Stimulated activated CD8-positive, alpha-beta memory T cell treated with anti-CD3 and anti-CD28 coated beads, Interleukin-4, amount 100 ng/mL, for 4 hours (primary cell): ENCODE measurements around the gene AGRN.
"Not testable (repeated sequence)": the region's sequence is repeated elsewhere in the genome, so short reads cannot be mapped to it uniquely, and the experiment has no call there.

Experiments
- DNase-seq, 2 donors: peaks; one replicate each; pipeline ENCODE4 v3.0.0-alpha.2; 2020; ENCODE audit warnings: low read depth in 2 of 2, low spot score in 1 of 2

AGRN gene

DNA sequence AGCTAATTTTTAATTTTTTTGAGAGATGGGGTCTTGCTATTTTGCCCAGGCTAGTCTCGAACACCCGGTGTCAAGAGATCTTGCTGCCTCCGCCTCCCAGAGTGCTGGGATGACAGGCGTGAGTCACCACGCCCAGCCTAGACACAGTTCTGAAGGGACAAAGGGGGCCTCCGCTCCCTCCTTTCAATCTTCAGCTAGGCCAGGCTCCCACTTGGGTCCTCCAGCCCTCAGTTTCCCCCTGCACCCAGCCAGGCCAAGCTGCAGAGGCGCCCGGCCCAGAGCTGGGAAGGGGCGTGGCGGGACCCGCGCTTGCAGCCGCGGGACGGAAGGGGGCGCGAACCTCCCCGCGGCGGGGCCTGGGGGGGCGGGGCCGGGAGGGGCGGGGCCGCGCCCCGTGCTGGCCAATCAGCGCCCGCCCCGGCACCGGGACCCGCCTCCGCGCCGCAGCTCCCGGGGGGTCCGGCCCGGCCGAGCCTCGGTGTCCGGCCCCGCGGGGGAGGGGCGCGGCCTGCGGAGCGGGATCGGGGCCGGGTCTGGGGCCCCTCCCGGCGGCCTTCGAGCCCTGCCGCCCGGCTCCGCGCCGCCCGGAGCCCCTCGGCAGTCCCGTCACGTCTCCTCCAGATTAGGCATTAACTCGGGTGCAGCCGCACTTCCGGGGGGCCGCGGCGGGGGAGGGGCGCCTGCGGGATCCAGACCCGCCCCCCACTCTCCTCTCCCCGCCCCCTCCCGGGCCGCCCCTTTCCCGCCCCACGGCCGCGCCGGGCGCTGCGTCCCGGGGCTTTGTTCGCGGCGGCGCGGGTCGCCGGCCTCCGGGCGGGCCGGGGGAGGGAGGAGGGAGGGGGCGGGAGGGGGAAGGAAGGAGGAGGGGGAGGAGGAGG, 559 bp upstream of the AGRN start:
- DNase-seq = peak; percentile 54

- no peak for DNase-seq
These were observed 592 bp downstream of the AGRN start for GRCh38 chr1:1020415-1021009.

DNA sequence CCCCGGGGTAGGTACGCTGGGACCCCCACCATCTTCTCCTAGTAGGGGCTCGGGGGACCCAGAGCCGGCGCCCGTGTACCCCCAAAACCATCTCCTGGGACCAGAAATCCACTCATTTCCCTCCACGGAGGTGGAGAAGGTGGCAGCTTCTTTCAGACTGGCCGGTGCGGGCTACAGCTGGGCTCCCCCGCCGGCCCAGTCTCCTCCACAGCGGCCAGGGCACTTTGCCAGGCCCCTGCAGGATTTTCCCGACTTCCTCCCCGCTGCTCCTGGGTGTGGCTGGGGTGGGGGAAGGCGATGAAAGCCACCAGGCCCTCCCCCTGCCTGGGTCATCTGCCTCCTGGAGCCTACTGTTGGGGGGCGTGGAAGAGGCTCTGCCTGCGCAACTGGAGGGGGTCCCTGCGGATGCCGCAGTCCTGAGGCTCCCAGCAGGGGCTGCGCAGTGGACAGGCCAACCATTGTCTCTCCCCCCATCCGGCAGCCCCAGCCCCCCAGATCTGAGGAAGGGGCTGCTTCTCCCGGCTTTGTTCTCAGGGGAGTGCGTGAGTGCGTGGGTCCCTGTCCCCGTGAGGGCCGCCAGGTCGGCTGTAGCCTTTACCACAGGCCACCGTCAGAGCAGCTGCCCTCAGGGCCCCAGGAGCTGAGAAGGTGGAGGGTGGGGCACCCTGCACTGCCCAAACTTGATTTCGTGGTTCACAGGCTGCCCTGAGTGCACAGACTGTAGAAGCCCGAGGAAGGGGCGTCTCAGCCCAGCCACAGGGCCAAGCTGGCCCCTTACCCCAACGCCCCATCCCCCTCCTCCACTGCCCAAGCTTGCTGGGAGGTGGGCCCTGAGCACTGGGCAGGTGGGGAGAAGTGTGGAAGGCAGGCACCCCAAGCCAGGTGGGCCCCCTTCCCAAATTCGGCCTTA, 1.3 kb downstream of the AGRN start:
- no peak for DNase-seq

DNA sequence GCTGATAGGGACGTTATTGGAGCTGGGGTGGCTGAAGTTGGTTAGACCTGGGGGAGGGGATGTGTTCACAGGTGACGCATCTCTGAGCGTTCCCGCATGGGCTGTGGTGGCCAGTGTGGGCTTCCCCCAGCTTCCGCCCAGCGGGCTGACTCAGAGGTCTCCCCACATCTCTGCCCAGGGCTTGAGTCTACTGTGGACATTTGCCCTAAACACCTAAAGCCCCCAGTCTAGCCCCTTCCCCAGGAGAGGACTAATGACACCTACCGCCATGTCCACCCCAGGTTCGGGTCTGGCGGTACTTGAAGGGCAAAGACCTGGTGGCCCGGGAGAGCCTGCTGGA, 2.0 kb downstream of the AGRN start:
- DNase-seq = no peak

GRCh38 chr1:1022302-1023009, 2.5 kb downstream of the AGRN start:
- no peak for DNase-seq

GRCh38 chr1:1023700-1024099, 3.8 kb downstream of the AGRN start:
- DNase-seq = no peak

GRCh38 chr1:1024149-1024770, 4.3 kb downstream of the AGRN start:
- DNase-seq = no peak

DNA sequence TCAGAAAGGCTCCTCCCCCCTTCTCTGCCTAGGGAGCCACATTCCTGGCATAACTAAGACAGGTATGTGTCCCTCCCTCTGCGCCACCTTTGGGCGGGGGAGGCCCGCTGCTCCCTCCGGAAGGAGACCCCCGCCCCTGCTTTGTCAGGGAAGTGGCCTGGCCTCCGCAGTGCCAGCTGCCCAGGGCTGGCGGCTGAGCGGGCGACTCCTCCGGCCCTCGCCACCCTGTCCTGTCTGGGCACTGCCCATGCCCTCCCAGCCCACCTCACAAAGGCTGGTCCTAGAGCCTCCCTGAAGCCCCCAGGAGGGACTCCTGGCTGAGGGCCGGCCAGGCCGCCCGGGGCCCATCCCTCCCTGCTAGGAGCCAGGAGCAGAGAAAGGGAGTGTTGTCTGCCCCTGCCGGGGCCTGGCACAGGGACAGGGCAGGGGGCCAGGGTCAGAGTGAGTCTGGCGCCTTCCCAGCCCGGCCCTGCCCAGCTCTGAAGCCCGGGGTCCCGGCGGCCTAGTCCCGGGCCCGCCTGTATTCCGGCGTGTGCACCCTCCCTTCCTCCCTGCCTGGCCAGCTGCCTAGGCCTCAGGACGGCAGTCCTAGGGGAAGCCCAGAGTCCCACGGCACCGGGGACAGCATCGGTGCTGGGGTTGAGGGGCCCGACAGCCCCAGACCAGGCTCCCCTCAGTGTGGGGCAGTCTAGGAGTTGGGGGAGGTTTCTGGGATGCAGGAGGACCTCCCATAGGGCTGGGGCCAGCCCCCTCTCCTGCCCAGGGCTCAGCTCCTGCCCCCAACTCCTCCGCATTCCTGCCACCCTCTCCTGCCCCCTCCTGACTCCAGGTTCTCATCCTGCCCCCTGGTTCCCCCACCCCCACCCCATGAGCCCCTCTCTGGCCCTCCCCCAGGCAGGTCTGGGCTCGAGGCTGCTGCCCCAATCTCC, 5.1 kb downstream of the AGRN start:
- no peak for DNase-seq

DNA sequence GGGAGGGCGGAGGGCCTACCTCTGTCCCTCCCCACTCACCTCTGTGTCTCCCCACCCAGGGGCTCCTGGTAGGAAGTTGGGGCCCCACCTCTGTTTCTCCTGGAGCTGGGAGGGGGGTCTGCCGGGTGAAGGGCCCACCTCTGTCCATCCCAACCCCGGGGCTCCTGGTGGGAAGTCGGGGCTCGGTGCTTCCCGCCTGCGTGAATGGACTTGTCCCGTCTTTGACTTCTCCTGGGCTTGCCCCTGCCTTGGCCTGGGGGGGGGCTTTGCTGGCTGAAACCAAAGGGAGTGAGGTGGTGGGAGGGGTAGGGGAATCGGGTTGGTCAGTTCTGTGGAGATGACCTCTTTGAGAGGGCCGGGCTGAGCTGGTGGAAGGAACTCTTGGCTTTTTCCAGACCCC, 5.8 kb downstream of the AGRN start:
- DNase-seq = no peak

- no peak for DNase-seq
These were observed 6.9 kb downstream of the AGRN start for GRCh38 chr1:1026599-1027413.

- DNase-seq = no peak
These were observed 7.9 kb downstream of the AGRN start for GRCh38 chr1:1027791-1028190.

- not testable (repeated sequence) for DNase-seq
These were observed 11.1 kb downstream of the AGRN start for GRCh38 chr1:1030867-1031658.

GRCh38 chr1:1031659-1032235, 11.8 kb downstream of the AGRN start:
- DNase-seq = no peak

DNA sequence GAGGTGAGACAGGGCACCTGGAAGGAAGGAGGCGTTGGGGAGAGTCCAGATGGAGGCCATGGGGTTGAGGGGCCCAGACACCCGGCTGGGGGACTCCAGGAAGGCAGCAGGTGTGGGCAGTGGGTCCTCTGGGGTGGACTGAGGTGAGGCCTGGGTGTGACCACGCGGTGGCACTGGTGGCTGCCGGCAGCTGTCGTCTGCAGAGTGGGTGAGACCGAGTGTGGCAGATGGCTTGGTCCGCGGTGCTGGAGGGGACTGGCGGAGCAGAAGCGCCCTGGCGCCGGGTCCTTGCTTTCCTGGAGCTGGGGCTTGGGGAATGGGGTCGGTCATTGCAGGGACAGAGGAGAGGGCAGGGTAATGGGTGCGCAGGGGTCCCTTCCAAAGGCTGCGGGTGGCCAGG, 12.5 kb downstream of the AGRN start:
- DNase-seq = no peak

GRCh38 chr1:1033009-1033587, 13.2 kb downstream of the AGRN start:
- DNase-seq = peak; percentile 77 to 89

DNA sequence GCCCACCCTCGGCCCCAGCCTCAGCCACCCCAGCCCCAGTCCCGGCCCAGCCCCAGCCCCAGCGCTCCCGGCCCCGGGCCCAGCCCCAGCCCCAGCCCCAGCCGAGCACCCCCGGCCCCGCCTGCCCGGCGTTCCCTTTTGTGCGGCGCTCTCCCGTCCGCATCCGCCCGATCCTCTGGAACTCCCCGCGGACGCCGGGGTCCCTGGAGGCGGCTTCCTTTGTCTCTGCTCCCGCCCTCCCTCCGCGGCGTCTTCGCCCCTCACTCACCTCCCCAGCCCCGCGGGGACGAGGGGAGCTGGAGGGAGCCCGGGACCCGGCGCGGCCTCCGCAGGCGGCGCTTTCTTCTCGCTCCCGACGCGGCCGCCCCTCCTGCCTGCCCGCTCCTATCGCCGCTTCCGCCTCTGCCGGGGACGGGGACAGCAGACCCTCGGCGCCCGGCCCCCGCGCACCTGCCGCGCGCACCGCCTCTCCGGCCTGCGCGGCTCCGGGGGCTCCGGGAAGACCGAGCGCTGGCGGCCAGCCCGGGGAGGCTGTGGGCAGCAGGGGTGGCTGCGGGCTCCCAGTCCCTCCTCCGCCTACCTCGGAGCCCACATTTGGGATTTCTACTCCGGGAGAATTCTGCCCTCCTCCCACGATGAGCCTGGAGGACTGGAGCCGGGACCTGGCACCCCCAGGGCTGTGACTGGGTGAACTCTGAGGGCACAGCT, 14.0 kb downstream of the AGRN start:
- no peak for DNase-seq

GRCh38 chr1:1034439-1034781, 14.5 kb downstream of the AGRN start:
- no peak for DNase-seq
